ENCODE data around the gene SMIM45.

The SMIM45 gene

GRCh38 chr22:41971431-41971830, 19.5 kb downstream of the SMIM45 start:
- DNase-seq = no peak

- DNase-seq = no peak
These were observed 22.8 kb downstream of the SMIM45 start for GRCh38 chr22:41974691-41975290.

GRCh38 chr22:41975299-41976069, 23.5 kb downstream of the SMIM45 start:
- DNase-seq = no peak

GRCh38 chr22:41976070-41976901, 24.3 kb downstream of the SMIM45 start:
- DNase-seq = no peak

GRCh38 chr22:41976961-41977566, 25.1 kb downstream of the SMIM45 start:
- no peak for DNase-seq

- DNase-seq = no peak
These were observed 26.8 kb downstream of the SMIM45 start for GRCh38 chr22:41978732-41979131.

GRCh38 chr22:41979423-41980250, 27.7 kb downstream of the SMIM45 start:
- DNase-seq = no peak

- no peak for DNase-seq
These were observed 30.9 kb downstream of the SMIM45 start for GRCh38 chr22:41982865-41983264.

GRCh38 chr22:41983513-41984405, 31.8 kb downstream of the SMIM45 start:
- DNase-seq = no peak

GRCh38 chr22:41987276-41987675, 35.3 kb downstream of the SMIM45 start:
- no peak for DNase-seq

GRCh38 chr22:41989246-41989645, 37.3 kb downstream of the SMIM45 start:
- no peak for DNase-seq

GRCh38 chr22:41991111-41991510, 39.2 kb downstream of the SMIM45 start:
- no peak for DNase-seq

GRCh38 chr22:41992496-41992895, 40.5 kb downstream of the SMIM45 start:
- no peak for DNase-seq

- no peak for DNase-seq
These were observed 43.3 kb downstream of the SMIM45 start for GRCh38 chr22:41995211-41995610.

- no peak for DNase-seq
These were observed 44.9 kb downstream of the SMIM45 start for GRCh38 chr22:41996826-41997225.

- DNase-seq = no peak
These were observed 46.7 kb downstream of the SMIM45 start, which contains the start of gene WBP2NL for GRCh38 chr22:41998361-41999261. WBP2NL (plus strand) TSS chr22:41998788; CDS start chr22:41998819, 31 bp downstream.

GRCh38 chr22:42000466-42000865, 48.5 kb downstream of the SMIM45 start:
- no peak for DNase-seq

GRCh38 chr22:42001121-42001520, 49.2 kb downstream of the SMIM45 start:
- peak; percentile 9 for DNase-seq

- DNase-seq = no peak
These were observed 49.8 kb downstream of the SMIM45 start for GRCh38 chr22:42001706-42002105.

- no peak for DNase-seq
These were observed 56.0 kb downstream of the SMIM45 start for GRCh38 chr22:42007922-42008321.

Data from HCEC 1CT (cell line).